Measurements from ENCODE around the gene MEIS2.

Gene MEIS2

DNA sequence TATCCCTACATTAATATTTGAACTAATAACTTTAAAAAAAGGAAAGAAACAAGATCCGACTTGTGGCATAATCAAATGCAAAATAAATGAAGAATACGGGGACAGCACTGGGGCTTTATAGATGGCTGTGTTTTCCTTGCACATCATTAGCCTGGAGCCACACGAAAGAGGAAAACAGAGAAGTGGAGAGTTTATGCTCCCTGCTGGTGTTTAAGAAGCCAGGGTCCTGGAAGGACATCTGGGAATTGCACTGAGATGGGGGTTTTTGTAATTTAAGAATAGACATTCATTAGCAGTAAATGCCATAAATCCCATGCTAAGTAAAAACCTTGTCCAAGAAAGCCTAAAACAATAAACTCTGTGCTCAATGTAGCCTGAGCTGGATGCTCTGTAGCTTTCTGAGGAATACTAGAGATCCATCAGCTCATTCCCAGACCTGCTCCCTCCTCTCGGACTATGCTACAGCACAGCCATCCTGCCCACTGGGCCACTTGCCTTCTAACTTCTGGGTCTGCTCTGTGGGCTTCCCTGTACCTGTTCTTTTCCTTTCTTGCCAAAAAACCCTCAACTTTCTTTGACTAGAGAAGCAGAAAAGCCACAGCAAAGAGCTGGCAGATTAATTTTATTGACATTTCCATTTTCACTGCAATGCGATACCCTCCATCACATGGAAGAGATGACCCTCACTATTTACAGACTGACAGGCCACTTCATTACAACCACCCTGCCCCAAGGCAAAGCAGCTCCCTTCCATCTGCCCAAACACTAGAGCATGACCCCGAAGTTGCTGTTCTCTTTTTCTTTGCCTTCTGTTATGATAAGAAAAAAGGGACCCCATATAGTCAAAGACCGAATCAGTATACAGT, 62.3 kb downstream of the MEIS2 start:
- TF ChIP-seq POLR2AphosphoS5 (IDR thresholded peaks at IDR 0.05; ENCODE audit: low read depth) (no peak), GABPA (IDR thresholded peaks at IDR 0.05; ENCODE audit: low read depth) (no peak), SPI1 (IDR thresholded peaks at IDR 0.05; ENCODE audit: borderline replicate concordance, low read depth) (no peak), REST (IDR thresholded peaks at IDR 0.05; ENCODE audit: insufficient replicate concordance, low read depth) (no peak)
- TF ChIP-seq, protein P1, sequence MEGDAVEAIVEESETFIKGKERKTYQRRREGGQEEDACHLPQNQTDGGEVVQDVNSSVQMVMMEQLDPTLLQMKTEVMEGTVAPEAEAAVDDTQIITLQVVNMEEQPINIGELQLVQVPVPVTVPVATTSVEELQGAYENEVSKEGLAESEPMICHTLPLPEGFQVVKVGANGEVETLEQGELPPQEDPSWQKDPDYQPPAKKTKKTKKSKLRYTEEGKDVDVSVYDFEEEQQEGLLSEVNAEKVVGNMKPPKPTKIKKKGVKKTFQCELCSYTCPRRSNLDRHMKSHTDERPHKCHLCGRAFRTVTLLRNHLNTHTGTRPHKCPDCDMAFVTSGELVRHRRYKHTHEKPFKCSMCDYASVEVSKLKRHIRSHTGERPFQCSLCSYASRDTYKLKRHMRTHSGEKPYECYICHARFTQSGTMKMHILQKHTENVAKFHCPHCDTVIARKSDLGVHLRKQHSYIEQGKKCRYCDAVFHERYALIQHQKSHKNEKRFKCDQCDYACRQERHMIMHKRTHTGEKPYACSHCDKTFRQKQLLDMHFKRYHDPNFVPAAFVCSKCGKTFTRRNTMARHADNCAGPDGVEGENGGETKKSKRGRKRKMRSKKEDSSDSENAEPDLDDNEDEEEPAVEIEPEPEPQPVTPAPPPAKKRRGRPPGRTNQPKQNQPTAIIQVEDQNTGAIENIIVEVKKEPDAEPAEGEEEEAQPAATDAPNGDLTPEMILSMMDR (IDR thresholded peaks at IDR 0.05; ENCODE audit: insufficient read depth, low read length) = no peak
- no peak for DNase-seq (ENCODE audit: low read depth in 1 of 2, low spot score in 1 of 2)
- H3K27ac ChIP-seq (replicated peaks) = no peak overlapping the region
- no peaks in the 10 kb centered on the region for H3K27me3 ChIP-seq (ENCODE audit: insufficient read depth, poor library complexity, severe bottlenecking)
- no peak overlapping the region for H3K4me3 ChIP-seq (replicated peaks; ENCODE audit: insufficient read depth, low read length)

DNA sequence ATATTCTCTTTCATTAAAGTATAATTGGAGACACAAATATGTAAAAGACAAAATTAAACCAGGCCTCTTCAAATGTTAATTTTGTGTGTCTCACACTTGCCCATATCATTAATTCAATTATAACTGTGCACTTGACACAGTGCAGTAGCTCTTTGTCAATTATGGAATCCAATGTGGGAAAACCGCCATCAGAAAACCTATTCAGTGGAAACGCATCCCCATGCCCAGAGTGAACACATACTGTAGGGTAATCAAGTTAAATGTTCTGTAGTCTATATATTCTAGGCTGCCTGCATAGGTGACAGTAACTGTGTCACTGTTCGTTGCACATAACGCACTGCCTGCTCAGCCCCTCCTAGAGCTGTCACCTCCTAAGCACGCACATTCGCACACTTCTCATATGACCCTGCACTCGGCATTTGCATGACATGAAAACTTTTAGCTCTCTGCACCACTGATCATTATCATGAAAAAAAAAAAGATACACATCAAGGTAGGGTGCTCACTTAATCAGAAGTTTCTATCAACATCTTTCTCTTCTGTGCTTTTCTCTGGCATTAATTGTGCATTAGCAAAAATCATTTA, 63.2 kb downstream of the MEIS2 start:
- Histone ChIP-seq H3K4me3 (replicated peaks; ENCODE audit: insufficient read depth, low read length) (no peak overlapping the region), H3K27ac (replicated peaks) (no peak overlapping the region), H3K27me3 (ENCODE audit: insufficient read depth, poor library complexity, severe bottlenecking) (no peaks in the 10 kb centered on the region)
- DNase-seq (ENCODE audit: low read depth in 1 of 2, low spot score in 1 of 2) = no peak
- TF ChIP-seq, protein P1 (IDR thresholded peaks at IDR 0.05; ENCODE audit: insufficient read depth, low read length) = no peak
- TF ChIP-seq GABPA (IDR thresholded peaks at IDR 0.05; ENCODE audit: low read depth) = no peak
- no peak for TF ChIP-seq POLR2AphosphoS5 (IDR thresholded peaks at IDR 0.05; ENCODE audit: low read depth)
- TF ChIP-seq REST (IDR thresholded peaks at IDR 0.05; ENCODE audit: insufficient replicate concordance, low read depth) = no peak
- no peak for TF ChIP-seq SPI1 (IDR thresholded peaks at IDR 0.05; ENCODE audit: borderline replicate concordance, low read depth)

DNA sequence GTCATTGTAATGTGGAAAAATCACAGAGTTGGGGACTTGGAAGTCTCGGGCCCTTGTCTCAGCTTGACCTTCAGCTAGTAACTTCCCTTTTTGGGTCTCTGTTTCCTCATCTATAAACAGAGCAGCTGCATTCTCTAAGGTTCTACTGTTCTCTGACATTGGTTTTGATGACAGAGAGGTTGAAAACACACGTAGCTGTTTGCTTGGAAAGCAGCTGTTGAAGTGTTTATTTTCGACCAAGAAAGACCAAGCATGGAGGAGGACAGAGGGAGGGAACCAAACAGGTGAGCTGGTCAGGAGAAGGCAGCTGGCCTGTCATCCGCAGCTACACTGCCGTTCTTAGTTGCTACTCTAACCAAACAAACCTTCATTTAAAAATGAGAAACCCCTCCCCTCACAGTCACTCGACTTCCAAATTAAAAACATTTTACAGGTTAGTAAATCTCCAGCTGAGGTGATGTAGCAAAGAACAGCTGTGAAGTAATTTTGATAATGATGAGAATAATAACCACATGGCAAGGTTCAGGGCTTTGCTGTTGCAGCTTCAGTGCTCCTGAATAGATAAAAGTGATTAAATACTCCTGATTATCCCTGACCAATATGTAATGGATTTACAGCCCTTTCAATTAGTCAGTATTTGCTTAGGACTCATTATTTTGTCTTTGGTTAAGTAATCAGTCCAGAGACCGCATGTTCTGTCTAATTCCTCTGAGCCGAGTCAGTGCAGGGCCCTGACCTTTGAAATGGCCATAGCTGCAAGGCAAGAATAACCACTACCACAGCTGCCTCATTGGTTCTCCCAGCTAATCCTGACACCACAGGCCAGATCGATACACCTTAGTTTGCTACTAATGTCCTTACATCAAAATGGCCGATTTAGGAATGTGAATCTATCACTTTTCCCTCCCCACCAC, 65.3 kb downstream of the MEIS2 start:
- DNase-seq (ENCODE audit: low read depth in 1 of 2, low spot score in 1 of 2) = no peak
- Histone ChIP-seq H3K27ac (replicated peaks) (no peak overlapping the region), H3K27me3 (ENCODE audit: insufficient read depth, poor library complexity, severe bottlenecking) (no peaks in the 10 kb centered on the region), H3K4me3 (replicated peaks; ENCODE audit: insufficient read depth, low read length) (no peak overlapping the region)
- TF ChIP-seq REST (IDR thresholded peaks at IDR 0.05; ENCODE audit: insufficient replicate concordance, low read depth) (no peak), GABPA (IDR thresholded peaks at IDR 0.05; ENCODE audit: low read depth) (no peak), POLR2AphosphoS5 (IDR thresholded peaks at IDR 0.05; ENCODE audit: low read depth) (no peak), SPI1 (IDR thresholded peaks at IDR 0.05; ENCODE audit: borderline replicate concordance, low read depth) (no peak)
- TF ChIP-seq, protein P1 (IDR thresholded peaks at IDR 0.05; ENCODE audit: insufficient read depth, low read length) = no peak
